NCI-H446 (cell line): ENCODE measurements around the gene GRIK4.
"Not testable (repeated sequence)": the region's sequence is repeated elsewhere in the genome, so short reads cannot be mapped to it uniquely, and the experiment has no call there.

Experiments used
- DNase-seq, 2 experiments: peaks; one replicate each; lab custom pipeline; 2025; lab: John Stamatoyannopoulos, UW

GRIK4 gene

GRCh38 chr11:120784566-120785251 lies 273.2 kb downstream of the GRIK4 start:
- DNase-seq, result no peak

DNA sequence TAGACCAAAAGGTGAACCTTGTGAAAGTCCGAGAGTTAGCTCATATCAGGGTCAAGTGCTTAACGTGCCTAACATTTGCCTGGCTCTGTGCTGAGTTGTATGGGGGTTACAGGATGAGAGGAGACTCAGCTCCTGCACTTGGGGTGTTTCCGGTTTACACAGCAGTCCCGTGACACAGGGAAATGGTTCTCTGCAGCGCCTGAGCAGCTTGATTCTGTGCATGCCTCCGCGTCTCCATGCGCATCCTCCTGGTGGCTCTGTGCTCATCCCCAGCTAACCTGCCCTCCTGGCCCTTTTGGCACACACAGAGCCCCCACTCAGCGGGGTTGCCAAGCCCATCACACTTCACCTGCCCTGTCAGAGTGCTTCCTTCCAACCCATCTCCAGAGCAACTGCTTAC lies 274.0 kb downstream of the GRIK4 start:
- DNase-seq, result no peak

GRCh38 chr11:120786206-120786735 lies 274.7 kb downstream of the GRIK4 start:
- no peak for DNase-seq

- DNase-seq, result not testable (repeated sequence)
Observed at GRCh38 chr11:120787224-120787623, 275.7 kb downstream of the GRIK4 start.

- no peak for DNase-seq
Observed at GRCh38 chr11:120789391-120789790, 277.8 kb downstream of the GRIK4 start.

- no peak for DNase-seq
Observed at GRCh38 chr11:120792306-120792705, 280.8 kb downstream of the GRIK4 start.

GRCh38 chr11:120793150-120793549 lies 281.6 kb downstream of the GRIK4 start:
- DNase-seq, result no peak

GRCh38 chr11:120793806-120794479 lies 282.4 kb downstream of the GRIK4 start:
- no peak for DNase-seq

- DNase-seq, result no peak
Observed at GRCh38 chr11:120794748-120795147, 283.2 kb downstream of the GRIK4 start.

DNA sequence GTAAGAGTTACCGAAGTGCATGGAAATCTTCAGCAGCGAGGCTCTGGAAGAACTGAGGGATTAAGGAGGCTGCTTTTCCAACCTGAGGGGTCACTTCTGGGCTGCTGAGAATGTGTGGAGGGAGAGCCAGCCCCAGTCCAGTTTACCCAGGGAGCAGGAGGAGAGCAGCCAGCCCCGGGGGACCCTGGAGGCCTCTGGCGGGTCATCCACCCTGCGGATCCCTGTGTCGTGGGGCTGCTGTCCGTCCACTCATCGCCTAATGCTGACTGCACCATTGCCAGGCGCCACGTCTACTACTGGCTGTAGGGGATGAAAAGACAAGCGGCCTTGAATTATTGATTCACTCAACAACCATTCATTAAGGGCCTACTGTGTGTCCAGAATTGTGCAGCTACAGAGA lies 283.6 kb downstream of the GRIK4 start:
- DNase-seq, result no peak

DNA sequence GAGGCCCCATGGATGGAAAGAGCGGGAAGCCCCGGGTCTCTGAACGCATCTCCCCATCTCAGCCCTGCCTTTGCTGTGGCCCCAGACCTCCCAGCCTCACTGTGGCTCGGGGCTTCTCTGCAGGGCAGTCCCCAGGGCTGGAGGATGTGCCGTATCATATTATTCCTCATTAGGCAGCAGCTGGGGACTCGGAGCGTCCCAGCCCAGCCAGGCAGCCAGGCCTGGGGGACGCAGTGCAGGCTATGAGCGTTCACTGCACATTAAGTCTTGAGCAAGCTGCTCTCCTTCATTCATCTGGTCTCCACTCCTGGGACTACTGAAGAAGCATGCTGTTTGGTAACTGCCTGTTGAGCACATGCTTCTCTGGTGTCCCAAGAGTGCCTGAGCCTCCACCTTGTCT lies 285.6 kb downstream of the GRIK4 start:
- DNase-seq, result no peak

DNA sequence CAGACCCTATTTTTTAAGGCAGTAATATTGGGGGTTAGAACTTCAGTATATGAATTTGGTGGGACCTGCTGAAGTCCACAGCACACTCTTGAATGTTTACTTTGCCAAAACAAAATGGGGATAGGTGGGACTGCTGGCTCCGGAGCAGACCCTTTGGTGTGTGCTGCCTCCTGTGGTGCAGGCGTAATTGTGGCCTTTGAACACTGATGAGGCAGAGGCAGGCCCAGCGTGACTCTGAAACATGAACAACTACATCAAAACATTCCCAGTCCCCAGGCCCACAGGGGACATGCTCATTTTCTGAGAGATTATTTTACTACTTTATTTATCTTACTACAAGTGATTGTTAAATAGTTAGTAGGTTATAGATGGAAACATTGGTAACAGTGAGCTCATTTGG lies 287.3 kb downstream of the GRIK4 start:
- DNase-seq, result no peak

DNA sequence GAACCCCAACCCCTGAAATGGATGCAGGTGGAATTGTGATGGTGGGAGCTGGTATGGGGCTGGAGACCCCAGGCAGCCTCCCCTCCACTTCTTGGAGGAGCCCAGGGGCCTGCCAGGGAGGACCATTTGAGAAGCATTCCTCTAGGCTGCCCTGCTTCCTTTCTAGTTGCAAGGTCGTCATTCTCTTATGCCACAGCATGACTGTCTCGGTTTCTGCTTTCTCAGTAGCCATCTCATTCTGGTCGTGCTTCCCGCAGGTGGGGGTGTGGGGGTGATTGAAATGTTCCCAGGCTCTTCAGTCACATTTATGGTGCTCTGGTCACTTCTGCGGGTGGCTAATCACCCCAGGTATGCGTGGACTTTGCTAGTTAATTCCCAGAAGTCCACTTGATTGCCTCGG lies 288.7 kb downstream of the GRIK4 start:
- DNase-seq, result no peak

- peak; percentile 30 to 78 for DNase-seq
Observed at GRCh38 chr11:120801801-120802689, 290.5 kb downstream of the GRIK4 start.

GRCh38 chr11:120805960-120806555 lies 294.5 kb downstream of the GRIK4 start:
- DNase-seq, result no peak

GRCh38 chr11:120807414-120808150 lies 296.0 kb downstream of the GRIK4 start:
- DNase-seq, result peak in 1 of 2 experiments; percentile 54

- no peak for DNase-seq
Observed at GRCh38 chr11:120808616-120809050, 297.1 kb downstream of the GRIK4 start.

- DNase-seq, result no peak
Observed at GRCh38 chr11:120810251-120810650, 298.7 kb downstream of the GRIK4 start.

GRCh38 chr11:120811199-120811598 lies 299.7 kb downstream of the GRIK4 start:
- no peak for DNase-seq

DNA sequence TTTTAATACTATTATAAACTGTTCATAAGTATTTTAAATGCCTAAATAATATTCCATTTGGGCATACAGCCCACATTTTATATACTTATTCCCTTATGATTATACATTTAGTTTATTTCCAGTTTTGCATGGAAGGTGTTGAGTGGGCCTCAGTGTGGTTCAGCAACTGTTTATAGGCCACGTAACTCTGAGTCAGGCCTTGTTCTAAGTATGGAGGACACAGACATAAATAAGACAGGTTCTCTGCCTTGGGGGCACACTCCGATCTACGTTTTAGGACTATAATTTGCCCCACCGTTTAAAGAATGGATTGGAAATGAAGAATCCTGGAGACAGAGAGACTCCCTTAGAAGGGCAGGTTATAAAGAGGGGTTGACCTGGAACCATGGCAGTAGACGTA lies 300.2 kb downstream of the GRIK4 start:
- DNase-seq, result no peak
